ENCODE measurements around the gene VAV2.

VAV2 gene

GRCh38 chr9:133888809-133889491 lies 103.2 kb downstream of the VAV2 start:
- DNase-seq: no peak

- DNase-seq: peak; percentile 62
Observed at GRCh38 chr9:133888048-133888808, 103.9 kb downstream of the VAV2 start.

GRCh38 chr9:133887540-133888047 lies 104.5 kb downstream of the VAV2 start:
- no peak for DNase-seq

DNA sequence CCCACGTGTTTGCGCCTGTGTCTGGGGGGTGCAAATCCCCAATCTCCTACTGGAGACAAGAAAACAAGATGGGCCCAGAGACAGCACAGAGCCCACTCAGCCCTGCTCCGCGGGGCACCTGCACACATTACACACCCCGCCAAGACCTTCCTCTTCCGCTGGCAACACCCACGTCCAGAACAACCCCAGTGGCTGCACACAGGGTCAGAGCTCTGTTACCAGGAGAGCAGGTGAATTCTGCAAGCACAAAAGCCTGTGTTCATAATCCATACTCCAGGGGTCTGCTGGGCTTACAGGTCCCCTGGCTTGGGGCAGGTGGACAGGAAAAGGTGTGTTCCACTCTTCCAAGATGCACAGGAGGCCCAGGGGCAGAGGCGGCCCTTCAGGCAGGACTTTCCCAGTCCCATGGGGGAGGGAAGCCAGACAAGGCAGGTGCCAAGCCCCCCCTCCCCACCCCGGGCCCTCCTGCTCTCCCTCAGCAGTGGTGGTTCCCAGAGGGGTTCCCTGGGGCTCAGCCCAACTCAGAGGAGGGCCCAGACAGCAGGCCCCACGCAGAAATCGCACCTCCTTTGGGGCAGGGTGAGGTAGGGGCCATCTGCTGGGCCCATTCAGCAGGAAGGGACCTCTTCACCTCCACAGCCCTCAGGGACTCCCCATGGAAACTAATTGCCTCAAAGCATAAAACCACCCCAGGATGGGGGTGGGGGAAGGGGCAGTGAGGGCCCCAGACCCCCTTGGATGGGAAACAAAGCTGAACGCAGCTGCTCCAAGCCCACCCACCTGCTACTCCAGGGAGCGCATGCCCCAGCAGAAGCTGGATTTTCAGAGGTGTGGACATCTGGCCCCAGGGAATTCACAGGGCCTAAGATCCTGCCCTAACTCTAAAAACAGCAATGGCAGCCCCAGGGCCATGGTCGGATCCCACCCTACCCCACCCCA lies 105.3 kb downstream of the VAV2 start:
- peak; percentile 34 for DNase-seq

DNA sequence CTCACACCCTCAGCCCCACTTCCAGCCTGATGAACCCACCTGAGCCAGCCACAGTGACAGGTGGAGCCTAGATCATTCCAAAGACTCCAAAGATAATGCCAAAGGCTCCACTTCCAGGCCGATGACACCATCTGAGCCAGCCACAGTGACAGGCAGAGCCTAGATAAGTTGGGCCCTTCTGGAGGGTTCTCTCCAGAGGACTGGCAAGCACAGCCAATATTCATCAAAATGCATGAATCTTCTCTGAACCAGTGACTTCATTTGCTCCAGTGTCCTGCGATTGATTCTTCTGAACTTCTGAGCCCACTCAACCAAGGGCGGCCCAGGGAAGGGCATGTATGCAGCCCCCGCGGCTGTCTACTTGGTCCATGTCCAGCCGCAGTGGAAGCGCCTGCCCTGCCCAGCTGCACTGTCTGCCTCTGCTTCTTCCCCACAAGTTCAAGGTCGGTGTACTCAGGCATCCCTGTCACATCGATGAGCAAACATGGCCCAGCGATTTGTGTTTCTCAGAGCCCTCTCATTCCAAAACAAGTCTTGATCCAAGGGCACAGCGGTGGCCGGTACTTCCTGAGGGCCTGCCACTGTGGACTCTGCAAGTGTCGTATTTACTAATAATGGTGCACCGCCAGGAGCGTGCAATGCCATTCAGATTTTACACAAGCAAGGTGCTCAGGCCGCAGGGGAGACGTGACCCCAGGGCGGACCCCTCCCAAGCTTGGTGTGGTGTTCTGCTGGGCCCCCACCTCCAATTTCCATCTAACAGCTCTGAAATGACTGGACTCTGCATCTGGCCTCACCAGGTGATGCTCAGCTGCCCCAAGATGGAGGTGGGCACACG lies 107.0 kb downstream of the VAV2 start:
- DNase-seq: no peak

DNA sequence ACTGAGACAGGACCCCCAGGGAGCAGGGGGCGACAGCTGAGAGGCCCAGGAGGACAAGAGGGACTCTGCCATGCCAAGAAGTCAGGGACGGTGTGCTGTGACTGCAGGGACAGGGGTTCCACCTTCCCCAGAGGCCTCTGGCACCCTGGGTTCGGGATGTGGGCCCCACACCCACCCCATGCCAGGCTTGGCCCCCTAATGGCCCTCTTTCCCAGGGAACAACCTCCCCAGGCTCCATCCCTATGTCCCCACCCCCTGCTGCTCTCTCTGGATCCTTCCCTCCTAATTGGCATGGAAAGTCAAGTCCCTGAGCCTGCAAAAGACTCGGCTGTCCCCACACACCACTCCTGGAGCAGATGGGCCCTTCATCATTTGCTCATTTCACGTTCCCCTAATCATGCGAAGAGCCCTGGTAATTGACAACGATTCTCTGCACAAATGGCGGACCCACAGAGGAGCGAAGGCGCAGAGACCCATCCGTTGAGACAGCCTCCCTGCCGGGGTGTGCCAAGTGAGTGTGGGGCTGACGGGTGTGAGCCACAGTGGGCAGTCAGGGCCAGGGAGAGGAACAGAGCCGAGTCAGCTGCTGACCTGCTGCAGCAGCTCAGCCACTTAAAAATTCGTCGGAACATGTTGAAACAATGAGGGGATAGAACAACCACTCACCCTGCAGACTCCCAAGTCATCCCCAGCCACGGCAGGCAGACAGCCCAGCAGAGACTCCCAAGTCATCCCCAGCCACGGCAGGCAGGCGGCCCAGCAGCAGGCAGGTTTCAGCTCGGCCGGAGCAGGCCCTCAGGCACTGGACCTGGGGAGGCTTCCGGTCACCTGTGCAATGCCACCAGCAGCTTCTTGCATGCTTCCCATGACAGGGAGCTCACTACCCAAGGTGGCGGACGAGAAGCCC lies 109.0 kb downstream of the VAV2 start:
- DNase-seq: peak; percentile 51

GRCh38 chr9:133881671-133882381 lies 110.3 kb downstream of the VAV2 start:
- DNase-seq: peak; percentile 83

GRCh38 chr9:133880851-133881661 lies 111.1 kb downstream of the VAV2 start:
- peak; percentile 74 for DNase-seq

GRCh38 chr9:133880136-133880535 lies 112.0 kb downstream of the VAV2 start:
- peak; percentile 8 for DNase-seq

DNA sequence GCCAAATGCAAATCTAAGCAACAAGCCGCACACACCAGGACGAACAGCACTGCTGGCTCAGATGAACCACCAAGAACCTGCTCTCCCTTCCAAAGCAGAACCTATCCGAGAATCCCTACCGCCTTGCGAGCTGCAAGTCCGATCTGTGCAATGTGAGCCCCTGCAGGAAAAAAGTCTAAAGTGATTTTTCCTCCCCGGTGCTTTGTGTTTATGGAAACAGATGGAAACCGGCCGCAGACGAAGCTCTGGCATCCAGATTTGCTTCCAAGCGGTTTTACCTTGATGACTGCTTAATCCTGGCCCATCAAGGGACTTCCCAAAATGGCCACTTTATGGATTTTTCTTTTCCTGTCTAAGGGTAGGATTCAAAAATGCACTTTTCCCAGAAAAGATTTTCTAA lies 112.5 kb downstream of the VAV2 start:
- DNase-seq: no peak

GRCh38 chr9:133878402-133878801 lies 113.7 kb downstream of the VAV2 start:
- DNase-seq: no peak

GRCh38 chr9:133877967-133878366 lies 114.2 kb downstream of the VAV2 start:
- DNase-seq: no peak

DNA sequence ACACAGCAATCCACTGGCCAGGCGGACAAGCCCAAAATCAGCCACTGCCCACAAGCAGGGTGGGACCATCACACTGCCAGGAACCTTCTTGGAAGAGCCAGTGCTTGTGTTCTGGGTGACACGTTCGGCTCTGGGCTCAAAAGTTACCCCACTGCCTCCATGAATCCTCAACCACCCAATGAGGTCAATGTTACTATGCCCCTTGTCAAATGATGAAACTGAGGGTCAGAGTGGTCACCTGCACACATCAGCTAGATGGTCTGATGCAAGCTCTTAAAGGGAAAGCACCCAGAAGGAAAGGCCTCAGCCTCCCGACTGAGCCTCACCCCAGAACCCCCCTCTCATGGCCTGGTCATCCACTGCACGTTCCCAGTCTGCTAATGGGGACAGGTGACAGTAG lies 114.8 kb downstream of the VAV2 start:
- DNase-seq: no peak

- no peak for DNase-seq
Observed at GRCh38 chr9:133876836-133877235, 115.3 kb downstream of the VAV2 start.

GRCh38 chr9:133876144-133876543 lies 116.0 kb downstream of the VAV2 start:
- no peak for DNase-seq

DNA sequence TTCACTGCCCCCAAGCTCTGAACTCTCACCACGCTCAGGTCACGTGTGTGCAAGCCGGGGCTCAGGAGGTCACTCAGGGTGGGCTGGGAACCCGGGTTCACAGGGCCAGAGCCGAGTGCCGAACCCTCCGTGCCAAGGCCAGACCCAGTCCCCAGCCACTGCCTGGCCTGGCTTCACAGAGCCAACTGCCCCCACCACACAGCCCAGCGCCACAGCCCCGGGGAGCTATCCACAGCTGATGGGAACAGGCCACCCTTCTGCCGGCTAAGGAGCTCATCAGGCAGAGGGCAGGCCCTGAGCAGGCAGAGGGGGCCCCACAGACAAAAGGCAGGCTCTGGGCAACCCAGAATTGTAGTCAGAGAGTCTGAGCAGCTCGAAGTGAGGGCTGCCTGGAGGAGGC lies 117.0 kb downstream of the VAV2 start:
- no peak for DNase-seq

DNA sequence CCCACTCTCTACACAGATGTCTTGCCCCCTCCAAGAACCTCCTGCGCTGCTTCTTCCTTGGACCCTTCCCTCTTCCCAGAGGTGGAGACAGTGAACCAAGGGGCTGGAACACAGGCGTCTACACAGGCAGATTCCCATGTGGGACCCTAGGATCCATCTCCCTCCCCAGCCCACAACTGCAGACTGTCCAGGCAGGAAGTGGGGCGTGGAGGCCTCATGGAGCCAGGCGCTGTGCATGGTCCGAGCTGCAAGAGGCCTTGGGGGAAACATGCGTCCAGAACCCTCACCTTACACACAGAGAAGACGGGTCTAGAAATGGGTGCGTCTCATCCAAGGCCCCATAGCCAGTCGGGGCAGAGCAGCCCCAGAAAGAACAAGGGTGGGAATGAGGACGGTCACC lies 117.5 kb downstream of the VAV2 start:
- no peak for DNase-seq

GRCh38 chr9:133874060-133874657 lies 118.0 kb downstream of the VAV2 start:
- DNase-seq: no peak

- DNase-seq: peak; percentile 4
Observed at GRCh38 chr9:133873461-133873891, 118.6 kb downstream of the VAV2 start.
